ENCODE results near the gene TPPP.

TPPP gene

DNA sequence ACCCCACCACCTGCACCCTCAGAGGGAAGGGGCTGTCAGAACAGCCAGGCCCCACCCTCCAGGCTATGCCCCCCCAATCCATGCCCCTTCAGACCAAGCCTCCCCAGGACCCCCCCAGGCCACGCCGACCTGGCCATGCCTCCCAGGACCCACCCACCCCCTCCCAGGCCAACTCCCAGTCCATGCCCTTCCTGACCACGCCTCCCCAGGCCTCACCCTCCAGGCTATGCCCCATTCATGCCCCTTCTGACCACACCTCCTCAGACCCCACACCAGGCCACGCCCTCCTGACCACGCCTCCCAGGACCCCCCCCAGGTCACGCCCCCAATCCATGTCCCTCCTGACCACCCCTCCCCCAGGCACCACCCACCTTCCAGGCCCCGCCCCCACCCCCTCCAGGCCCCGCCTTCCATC, 27.6 kb downstream of the TPPP start:
- no peak for DNase-seq (ENCODE audit: low read depth)

GRCh38 chr5:664994-665360, 28.2 kb downstream of the TPPP start:
- no peak for DNase-seq (ENCODE audit: low read depth)

- no peak for DNase-seq (ENCODE audit: low read depth)
These were observed 28.7 kb downstream of the TPPP start for GRCh38 chr5:664343-664993.

GRCh38 chr5:663436-664342, 29.5 kb downstream of the TPPP start:
- DNase-seq (ENCODE audit: low read depth) = no peak

GRCh38 chr5:662751-663435, 30.3 kb downstream of the TPPP start:
- DNase-seq (ENCODE audit: low read depth) = no peak

DNA sequence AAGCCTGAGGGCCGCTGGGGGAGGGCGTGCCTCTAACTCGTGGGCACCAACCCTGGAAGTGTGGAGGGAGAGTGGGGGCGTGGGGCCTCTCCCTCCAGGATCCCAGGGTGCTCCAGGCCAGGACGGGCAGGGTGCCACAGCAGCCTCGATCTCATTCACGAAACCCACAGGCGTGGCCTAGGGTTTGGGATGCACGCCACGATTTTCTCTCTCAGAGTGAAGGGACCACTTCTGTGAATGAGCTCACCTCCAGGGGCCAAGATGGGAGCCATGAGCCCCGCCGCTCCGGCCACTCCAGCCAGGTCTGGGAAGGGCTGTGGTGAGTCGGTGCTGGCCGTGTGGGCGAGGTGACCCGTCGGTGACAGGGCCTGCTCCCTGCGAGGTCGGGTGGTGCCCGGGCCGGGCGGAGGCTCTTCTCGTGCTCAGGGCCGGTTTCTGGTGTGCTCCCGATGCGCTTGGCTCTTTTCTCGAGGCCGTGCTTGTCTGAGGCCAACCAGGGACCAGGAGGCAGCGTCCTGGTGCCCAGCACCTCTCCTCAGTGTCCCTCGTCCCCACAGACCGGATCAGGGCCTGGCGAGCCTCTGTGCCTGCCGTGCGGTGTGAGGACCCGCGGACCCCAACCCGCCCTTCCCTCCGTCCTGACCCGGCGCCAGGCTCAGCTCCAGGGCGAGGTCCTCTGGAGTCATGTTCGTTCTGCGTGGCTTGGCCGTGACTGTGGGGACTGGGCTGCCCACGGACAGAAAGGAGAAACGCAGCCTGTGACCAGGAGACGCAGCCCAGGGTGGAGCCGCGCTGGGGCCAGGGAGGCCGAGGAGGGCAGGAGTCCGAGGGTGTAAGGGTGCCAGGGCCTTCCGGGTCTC, 31.0 kb downstream of the TPPP start:
- no peak for DNase-seq (ENCODE audit: low read depth)

- no peak for DNase-seq (ENCODE audit: low read depth)
These were observed 32.6 kb downstream of the TPPP start for GRCh38 chr5:660491-661030.

- no peak for DNase-seq (ENCODE audit: low read depth)
These were observed 33.5 kb downstream of the TPPP start for GRCh38 chr5:659496-660263.

DNA sequence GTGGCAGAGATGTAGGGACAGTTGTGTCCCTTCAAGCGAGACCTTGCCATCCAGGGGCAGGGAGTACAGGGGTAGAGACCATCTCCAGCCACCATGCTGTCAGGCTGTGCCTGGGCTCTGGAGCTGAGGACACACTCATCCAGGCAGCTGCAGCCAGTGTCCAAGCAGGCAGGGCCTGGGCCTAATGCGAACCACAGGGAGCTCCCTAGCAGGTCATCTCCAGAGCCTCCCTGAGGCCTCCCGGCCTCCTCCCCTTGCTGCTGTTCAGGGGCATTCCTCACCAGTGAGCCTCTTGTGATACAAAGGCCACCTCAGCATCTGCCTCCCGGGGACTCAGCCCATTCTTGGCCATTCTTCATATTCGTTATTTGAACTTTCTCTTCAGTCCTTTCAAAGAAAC, 35.0 kb downstream of the TPPP start:
- no peak for DNase-seq (ENCODE audit: low read depth)

DNA sequence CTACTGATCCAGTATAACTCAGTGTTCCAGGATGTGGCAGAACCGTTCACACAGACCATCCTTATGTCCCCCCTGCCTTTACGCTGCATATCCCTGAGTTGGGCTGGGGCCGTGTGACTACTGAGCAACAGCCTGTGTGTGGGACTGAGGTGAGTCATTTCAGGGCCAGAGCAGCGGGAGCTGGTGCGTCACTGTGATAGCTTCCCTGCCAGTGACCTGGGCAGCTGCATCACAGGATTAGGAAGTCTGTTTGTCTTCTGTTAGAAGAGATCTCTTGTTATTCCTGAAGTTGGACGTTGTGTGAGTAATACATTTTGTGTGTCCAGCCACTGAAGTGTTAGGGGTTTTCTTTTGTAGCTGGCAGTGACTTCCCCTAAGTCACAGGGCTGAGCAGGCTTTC, 35.6 kb downstream of the TPPP start:
- DNase-seq (ENCODE audit: low read depth) = no peak

DNA sequence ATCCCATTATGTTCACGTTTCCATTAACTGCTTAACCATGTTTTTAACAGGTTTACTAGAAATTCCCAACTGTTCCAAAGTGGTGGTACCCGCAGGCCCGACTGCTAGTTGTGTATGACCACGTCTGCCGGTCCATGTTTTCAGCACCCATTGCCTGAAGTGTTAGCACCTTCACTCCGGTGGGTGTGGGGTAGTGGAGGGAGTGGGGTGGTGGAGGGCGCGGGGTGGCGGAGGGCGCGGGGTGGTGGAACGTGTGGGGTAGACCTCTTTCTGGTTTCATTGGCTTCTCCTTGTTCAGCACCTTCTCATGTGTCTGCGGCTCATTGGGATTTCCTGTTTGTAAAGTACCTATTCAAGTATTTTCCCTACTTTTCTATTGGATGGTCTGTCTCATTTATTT, 37.7 kb downstream of the TPPP start:
- no peak for DNase-seq (ENCODE audit: low read depth)

GRCh38 chr5:654071-654778, 38.9 kb downstream of the TPPP start:
- DNase-seq (ENCODE audit: low read depth) = no peak

GRCh38 chr5:652773-653350, 40.3 kb downstream of the TPPP start:
- no peak for DNase-seq (ENCODE audit: low read depth)

DNA sequence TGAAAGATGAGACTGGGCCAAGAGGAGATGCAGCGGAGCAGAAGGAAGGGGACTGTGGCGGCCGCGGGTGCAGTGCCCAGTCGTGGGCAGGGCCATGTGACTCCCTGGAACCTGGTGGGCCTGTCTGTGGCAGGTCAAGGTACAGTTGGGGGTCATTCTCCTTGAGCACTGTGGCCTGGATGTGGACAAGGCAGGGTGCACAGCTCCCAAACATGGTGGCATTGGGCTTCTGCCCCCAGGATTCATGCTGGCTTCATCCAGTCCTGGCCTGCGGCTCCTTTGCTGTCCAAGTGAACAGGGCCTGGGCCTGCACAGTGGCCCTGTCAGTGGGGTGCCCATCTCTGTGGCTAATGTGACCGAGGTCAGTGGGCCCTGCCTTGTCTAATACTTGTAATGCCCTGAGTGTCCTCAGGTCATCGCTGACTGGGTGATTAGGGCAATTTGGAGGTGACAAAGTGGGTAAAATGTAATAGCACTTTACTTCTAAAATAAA, 41.1 kb downstream of the TPPP start:
- DNase-seq (ENCODE audit: low read depth) = no peak

GRCh38 chr5:651296-652022, 41.7 kb downstream of the TPPP start:
- DNase-seq (ENCODE audit: low read depth) = no peak

GRCh38 chr5:647727-648126, 45.4 kb downstream of the TPPP start:
- no peak for DNase-seq (ENCODE audit: low read depth)

DNA sequence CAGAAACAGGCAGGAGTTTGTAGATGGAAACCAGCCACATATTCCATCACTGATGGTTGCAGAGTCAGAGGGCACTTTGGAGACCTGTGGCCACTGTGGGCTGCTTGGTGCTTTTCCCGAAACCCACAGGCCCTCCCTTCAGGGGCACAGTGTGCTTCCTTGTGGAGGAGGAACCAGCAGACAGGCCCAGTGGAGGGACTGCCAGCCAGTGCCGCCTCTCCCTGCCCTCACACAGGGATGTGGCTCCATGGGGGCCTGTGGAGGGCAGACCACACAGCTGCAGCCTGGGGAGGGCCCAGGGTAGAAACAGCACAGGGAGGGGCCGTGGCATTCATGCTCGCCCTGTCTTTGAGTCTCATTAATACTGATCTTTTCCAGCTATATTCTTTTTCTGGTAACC, 45.8 kb downstream of the TPPP start:
- DNase-seq (ENCODE audit: low read depth) = no peak

- DNase-seq (ENCODE audit: low read depth) = no peak
These were observed 46.6 kb downstream of the TPPP start for GRCh38 chr5:646396-647201.

Data from activated T-helper 9 cell treated with anti-CD3 and anti-CD28 coated beads, Interleukin-2, amount 50 U/mL, for 16 hours (primary cell).